ENCODE data around the gene NOTUM.
"Not testable (repeated sequence)": the region's sequence is repeated elsewhere in the genome, so short reads cannot be mapped to it uniquely, and the experiment has no call there.

NOTUM gene

DNA sequence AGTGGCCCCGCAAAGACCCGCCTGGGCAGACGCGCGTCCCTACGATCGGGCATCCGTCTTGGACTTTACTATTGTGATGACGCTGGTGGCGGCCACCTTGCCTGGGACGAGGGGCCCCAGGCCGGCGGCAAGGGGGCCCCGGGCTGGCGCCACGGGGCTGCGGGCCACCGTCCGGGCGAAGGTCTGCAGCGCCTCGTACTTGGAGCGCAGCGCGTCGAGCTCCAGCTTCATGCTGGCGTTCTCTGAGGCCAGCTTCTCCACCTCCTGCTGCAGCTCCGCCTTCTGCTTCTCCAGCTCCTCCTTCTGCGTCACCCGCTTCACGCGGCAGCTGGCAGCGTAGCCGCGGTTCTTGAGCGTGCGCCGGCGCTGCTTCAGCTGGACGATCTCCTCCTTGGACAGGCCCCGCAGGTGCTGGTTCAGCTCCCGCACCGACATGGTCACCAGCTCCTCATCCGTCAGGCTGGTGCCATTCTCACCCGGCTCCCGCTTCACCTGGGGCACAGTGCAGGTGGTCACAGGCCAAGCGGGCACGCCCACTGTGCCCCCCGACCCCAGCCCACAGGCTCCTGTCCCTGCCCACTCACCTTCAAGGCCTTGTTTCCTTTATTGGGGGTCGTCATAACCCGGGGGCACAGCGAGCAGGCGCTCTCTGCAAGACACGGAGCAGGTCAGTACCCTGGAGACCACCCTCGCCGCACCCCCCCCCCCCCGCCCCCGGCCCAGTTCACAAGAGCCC lies 38.3 kb downstream of the NOTUM start:
- no peak for DNase-seq

GRCh38 chr17:81921996-81922565 lies 38.9 kb downstream of the NOTUM start:
- DNase-seq = no peak

GRCh38 chr17:81921537-81921862 lies 39.5 kb downstream of the NOTUM start:
- DNase-seq = no peak

- DNase-seq = no peak
These were observed 40.1 kb downstream of the NOTUM start for GRCh38 chr17:81920612-81921536.

- no peak for DNase-seq
These were observed 42.0 kb downstream of the NOTUM start for GRCh38 chr17:81918832-81919545.

GRCh38 chr17:81918333-81918669 lies 42.7 kb downstream of the NOTUM start:
- DNase-seq = not testable (repeated sequence)

DNA sequence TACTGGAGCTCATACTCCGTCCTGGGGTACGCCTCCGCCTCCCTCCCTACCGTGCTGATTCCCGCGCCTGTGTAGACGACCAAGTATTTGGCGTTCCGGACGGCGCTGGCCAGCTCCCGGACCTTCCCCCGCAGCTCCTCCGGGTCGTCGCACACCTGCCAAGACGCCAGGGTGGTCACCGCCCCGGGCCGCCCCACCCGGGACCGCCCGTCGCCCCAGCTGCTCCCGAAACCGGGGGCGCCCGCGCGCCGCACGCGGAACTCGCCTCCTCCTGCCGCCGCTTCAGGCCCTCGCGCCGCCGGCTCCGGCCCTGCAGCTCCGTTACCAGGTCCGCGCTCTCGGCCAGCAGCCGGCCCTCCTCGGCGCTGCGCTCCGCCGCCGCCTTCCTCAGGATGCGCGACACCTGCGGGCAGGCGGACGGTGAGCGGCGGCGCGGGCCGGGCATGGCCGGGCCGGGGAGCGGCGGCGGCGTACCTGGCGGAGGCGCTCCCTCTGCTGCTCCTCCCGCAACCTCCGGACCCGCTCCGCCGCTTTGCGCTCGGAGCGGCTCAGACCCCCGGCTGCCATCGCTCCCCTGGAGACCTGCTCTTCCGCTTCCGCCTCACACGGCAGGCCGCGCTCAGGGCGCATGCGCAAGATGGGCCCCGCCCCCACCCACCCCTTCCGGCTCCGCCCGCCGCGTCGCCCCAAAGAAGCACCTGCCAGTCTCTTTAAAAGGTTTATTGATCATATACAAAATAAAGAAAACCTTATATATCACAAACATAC lies 43.2 kb downstream of the NOTUM start, which contains the start of gene SIRT7:
Gene SIRT7, minus strand, starts transcription at position 612 of the 768 bp plus-strand sequence. Its CDS starts 45 bp downstream, at position 567.
- peak; percentile 89 for DNase-seq

DNA sequence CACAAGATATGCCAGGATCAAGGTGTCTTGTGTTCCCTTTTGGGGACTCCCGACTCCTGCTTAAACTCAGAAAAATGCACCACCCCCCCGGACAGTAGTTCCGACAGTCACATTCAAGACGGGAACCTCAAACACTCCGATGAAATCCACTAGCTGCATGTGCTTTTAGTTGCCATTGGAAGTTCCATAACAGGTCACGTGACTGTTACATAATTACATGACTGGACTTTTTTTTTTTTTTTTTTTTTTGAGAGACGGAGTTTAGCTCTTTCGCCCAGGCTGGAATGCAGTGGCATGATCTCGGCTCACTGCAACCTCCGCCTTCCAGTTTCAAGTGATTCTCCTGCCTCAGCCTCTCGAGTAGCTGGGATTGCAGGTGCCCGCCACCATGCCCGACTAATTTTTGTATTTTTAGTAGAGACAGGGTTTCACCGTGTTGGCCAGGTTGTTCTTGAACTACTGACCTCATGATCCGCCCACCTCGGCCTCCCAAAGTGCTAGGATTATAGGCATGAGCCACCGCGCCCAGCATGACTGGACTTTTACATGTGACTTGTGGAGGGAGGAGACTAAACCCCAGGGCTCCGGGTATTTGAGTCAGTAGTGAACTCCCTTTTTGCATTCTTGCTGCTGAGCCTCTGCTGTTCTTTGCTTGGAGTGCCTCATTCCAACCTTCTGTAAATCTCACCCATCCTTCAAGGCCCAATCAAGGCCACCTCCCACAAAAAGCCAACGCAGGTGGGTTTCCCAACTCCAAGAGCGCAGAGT lies 44.6 kb downstream of the NOTUM start:
- DNase-seq = no peak

DNA sequence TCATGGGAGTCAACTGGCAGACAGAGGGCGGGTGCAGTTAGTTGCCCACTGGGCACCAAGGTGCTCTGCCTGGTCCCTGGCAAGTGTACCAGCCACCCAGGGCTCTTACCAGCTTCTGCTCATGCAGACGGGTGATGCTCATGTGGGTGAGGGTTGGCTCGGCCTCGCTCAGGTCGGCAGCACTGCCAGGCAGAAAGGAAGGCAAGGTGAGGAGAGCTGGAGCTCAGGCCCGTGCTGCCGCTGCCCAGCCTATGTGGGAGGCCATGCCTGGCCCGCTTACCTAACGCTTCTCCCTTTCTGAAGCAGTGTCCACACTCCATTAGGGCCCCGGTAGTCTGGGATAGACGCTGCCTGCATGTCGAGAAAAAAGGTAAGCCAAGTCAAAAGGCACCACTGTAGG lies 45.7 kb downstream of the NOTUM start:
- no peak for DNase-seq

DNA sequence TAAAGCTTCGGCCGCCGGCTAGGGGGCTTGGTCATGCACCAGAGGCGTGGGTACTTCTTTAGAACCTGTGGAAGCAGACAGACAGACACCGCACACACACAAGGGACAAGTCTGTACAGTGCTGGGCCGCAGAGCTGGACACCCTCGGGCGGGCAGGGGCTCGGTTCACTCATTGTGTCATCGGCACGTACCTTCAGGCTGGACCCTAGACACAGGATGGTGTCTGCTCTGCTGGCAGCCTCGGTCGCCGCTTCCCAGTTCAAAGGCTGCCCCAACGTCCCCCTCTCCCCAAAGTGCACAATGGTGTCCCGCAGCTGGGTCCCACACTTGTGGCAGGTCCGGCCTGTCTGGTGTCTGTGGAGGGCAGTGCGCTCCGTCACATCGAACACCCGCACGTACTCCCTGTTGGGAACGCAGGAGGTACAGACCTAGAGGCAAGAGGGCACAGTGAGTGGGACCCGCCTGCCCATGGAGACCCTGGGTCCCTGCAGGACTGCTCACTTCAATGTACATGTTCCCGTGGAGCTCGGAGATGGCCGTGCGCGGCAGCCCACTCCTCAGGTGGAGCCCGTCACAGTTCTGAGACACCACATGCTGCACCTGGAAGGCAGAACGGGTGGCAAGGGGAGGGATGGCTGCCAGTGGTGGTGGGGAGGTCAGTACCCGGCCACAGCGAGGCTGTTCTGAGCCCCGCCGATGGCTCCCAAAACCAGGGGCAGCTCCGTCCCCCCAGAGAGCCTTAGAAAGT lies 46.7 kb downstream of the NOTUM start:
- no peak for DNase-seq

- DNase-seq = no peak
These were observed 47.4 kb downstream of the NOTUM start for GRCh38 chr17:81913394-81914102.

- DNase-seq = no peak
These were observed 48.3 kb downstream of the NOTUM start for GRCh38 chr17:81912441-81913309.

DNA sequence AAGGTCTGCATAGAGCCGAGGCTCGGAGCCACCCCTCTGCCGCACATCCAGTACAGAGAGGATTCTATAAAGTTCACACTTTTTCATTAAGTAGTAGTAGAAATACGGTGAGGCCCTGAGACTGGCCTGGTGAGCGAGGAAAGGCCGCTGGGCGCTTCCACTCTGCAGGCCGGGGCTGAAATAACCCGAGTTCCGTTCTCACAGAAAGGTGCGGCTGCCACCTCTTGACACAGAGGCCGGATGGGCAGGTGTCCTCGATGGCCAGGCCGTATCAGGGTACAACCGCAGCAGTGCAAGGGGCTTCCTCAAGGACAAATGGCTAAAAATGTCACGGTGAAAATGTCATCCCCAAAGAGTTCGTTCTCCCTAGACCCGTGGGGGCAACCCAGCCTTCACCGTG lies 49.0 kb downstream of the NOTUM start:
- no peak for DNase-seq

- DNase-seq = peak; percentile 92
These were observed 49.6 kb downstream of the NOTUM start, which contains the start of gene PCYT2 for GRCh38 chr17:81911277-81911961. PCYT2 (minus strand) TSS chr17:81911399; CDS start chr17:81911355, 44 bp downstream.

DNA sequence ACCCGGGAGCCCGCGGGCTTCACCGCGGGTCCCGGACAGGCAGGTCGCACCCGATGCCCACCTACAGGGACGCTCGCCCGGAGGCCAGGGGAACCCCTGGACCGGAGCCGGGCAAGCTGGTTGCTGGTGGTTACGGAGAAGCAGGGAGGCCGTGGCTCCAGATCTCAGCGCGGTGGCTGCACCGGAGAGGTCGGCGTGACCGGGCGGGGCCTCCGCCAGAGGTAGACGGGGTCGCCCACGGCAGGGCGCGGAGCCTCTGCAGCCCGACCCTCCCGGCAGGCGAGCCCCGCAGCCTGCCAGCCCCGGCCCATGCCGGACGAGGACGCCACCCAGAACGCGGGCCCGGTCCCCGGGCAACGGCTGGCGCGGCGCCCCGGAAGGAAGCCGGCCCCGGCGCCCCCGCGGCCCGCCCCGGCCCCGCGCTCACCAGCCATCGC lies 50.1 kb downstream of the NOTUM start:
- no peak for DNase-seq

DNA sequence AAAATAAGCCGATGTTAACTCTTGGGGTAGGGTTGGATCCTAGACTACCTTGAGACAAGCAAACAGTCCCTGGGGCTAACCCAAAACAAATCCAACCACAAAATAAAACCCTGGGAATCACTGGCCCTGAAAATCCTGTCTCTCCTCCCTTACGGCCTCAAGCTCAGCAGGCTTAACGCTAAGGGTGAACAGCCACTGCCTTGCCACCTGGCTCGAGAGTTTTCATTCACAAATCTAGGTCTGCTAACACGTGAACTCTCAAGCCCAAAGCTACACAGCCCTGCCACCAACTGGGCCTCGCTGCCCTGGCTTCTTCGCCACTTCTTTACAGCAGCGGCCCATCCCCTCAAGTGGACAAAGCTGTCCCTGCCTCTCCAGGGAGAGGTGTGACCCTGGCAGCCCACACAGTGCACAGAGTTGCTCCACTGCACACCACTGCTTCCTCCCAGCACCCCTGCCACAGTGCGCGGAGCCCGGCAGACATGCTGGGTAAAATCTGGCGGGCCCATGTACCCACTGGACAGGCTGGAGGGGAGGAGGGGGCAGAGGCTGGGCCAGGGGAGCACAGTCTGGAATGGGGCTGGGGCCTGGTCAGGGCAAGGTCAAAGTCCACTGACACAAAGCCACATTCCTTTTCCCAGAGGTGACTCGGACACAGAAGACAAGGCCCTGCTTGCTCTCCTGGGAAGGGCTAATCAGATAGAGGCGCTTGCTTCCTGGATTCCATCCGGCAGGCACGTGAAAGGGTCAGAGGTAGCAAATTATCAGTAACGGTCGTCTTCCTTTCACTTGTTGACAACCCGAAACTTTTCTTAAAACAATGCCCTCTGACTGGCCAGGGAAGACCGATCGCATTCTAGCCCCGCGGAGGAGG lies 50.8 kb downstream of the NOTUM start:
- DNase-seq = no peak

DNA sequence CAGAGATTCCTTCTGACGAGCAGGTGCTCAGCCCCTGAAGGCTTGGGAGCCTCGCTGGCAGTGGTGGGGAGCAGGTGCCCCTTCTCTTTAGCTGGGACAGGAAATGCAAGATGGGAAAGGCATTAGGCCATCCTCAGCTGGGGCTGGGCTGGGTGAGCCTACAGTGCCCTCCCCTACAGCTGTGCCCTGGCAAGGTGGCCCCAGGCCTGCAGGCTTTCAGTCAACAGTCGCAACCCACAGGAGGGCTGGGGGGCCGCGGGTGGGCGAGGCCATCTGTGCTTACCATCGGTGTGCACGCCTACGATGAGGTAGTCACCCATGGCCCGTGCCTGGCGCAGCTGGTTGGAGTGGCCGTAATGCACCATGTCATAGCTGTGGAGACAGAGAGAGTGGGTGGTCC lies 51.8 kb downstream of the NOTUM start:
- no peak for DNase-seq
